Measurements from ENCODE around the gene RXRG.

DNA sequence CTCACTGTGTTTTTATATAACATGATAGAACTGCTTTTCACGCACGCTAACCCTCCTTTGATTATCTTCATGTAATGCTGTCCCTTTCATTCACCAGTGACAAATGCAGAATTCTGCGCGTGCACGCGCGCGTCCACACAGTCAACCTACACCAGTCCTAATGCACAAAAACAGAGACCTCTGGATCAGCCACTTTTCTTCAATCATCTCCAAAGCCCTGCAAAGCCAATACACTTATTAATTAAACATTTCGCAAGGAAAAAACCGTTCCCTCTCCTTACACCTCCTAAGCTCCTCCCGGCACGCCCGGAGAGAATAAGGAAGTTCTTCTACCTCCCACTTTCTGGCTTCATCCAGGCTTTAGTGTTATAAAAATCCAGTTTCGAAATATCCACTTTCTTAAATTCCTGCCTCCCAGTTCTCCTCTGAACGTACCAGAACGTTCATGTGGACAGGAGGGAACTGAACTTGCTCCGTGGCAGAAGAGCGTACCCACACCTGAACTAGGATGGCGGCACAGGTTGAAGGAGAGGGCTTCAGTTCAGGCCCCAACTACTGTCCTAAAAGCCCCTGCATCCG is 93.0 kb downstream of the RXRG start:
- no peak for TF ChIP-seq POLR2AphosphoS5 (IDR thresholded peaks at IDR 0.05; ENCODE audit: low read depth, low read length)
- TF ChIP-seq, protein P1, sequence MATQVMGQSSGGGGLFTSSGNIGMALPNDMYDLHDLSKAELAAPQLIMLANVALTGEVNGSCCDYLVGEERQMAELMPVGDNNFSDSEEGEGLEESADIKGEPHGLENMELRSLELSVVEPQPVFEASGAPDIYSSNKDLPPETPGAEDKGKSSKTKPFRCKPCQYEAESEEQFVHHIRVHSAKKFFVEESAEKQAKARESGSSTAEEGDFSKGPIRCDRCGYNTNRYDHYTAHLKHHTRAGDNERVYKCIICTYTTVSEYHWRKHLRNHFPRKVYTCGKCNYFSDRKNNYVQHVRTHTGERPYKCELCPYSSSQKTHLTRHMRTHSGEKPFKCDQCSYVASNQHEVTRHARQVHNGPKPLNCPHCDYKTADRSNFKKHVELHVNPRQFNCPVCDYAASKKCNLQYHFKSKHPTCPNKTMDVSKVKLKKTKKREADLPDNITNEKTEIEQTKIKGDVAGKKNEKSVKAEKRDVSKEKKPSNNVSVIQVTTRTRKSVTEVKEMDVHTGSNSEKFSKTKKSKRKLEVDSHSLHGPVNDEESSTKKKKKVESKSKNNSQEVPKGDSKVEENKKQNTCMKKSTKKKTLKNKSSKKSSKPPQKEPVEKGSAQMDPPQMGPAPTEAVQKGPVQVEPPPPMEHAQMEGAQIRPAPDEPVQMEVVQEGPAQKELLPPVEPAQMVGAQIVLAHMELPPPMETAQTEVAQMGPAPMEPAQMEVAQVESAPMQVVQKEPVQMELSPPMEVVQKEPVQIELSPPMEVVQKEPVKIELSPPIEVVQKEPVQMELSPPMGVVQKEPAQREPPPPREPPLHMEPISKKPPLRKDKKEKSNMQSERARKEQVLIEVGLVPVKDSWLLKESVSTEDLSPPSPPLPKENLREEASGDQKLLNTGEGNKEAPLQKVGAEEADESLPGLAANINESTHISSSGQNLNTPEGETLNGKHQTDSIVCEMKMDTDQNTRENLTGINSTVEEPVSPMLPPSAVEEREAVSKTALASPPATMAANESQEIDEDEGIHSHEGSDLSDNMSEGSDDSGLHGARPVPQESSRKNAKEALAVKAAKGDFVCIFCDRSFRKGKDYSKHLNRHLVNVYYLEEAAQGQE (IDR thresholded peaks at IDR 0.05; ENCODE audit: insufficient read depth in 1 of 2, low read depth in 2 of 2, low read length in 2 of 2), result no peak
- no peak for TF ChIP-seq SIN3A (IDR thresholded peaks at IDR 0.05; ENCODE audit: borderline replicate concordance, insufficient read depth, low read length)

All from PFSK-1 (cell line).